Fibroblast of lung (primary cell): ENCODE results near the gene NFATC2.

Experiments
- EZH2 ChIP-seq: IDR thresholded peaks from 2 replicates; pipeline ENCODE4 v1.5.1; 2012; ENCODE audit warnings: low read length, control low read depth, mild to moderate bottlenecking; ENCODE audit errors: missing control alignments
- TF ChIP-seq, protein P1 (sequence below), 2 donors: IDR thresholded peaks in 1 of 2; conservative IDR thresholded peaks in 1 of 2; 1 replicate in 1 of 2; 2 replicates in 1 of 2; pipeline ENCODE4 v1.5.1; 2011 to 2012; ENCODE audit warnings: low read length in 2 of 2, control low read depth in 1 of 2, inconsistent platforms in 1 of 2, low read depth in 1 of 2, mild to moderate bottlenecking in 1 of 2

DNA sequence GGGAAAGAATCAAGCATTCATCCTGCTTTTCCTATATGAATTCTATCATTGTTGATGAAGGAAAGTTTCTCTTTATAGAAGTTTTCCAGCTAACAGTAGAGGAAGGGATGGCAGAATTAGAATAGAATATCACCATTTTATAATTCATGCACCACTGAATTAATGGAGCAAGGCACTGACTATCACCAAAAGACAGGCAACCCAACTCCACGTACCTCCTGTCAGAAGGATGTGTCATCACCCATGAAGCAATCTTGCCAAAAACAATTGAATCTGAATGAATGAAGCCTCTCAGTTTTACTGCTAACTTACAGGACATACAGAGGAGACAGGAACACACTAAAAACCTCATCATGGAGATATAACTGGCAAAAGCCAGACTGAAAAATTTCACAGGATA, 122.4 kb downstream of the NFATC2 start:
- no peak for TF ChIP-seq EZH2
- TF ChIP-seq, protein P1, sequence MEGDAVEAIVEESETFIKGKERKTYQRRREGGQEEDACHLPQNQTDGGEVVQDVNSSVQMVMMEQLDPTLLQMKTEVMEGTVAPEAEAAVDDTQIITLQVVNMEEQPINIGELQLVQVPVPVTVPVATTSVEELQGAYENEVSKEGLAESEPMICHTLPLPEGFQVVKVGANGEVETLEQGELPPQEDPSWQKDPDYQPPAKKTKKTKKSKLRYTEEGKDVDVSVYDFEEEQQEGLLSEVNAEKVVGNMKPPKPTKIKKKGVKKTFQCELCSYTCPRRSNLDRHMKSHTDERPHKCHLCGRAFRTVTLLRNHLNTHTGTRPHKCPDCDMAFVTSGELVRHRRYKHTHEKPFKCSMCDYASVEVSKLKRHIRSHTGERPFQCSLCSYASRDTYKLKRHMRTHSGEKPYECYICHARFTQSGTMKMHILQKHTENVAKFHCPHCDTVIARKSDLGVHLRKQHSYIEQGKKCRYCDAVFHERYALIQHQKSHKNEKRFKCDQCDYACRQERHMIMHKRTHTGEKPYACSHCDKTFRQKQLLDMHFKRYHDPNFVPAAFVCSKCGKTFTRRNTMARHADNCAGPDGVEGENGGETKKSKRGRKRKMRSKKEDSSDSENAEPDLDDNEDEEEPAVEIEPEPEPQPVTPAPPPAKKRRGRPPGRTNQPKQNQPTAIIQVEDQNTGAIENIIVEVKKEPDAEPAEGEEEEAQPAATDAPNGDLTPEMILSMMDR (conservative IDR thresholded peaks at IDR 0.05 in 1 of 2, IDR thresholded peaks at IDR 0.05 in 1 of 2; ENCODE audit: low read depth in 1 of 2, low read length in 2 of 2), result no peak
